B cell (primary cell): Measurements from ENCODE around the gene SPACA9. TPM values are rescaled to one million over a fixed set of nuclear protein-coding genes. Genes with fewer than 3 reads are reported as not detected.

Experiments
- ATAC-seq: fragments of 200-7000 bp; cut with Tn5 transposase; one replicate; pipeline ENCODE4 v1.10.0; 2021; ENCODE audit warnings: low read depth, mild to moderate bottlenecking, moderate number of reproducible peaks, moderate library complexity
- CTCF ChIA-PET: fragments of 350-600 bp; sonication (Branson Sonifier 250); formaldehyde crosslinking; loops from one replicate; lab custom pipeline; 2021; ENCODE audit warnings: antibody characterized with exemption, inconsistent platforms; lab: Charles Lee
- POLR2A ChIA-PET: fragments of 350-600 bp; sonication (Branson Sonifier 250); formaldehyde crosslinking; loops from one replicate; lab custom pipeline; 2021; ENCODE audit warnings: antibody characterized with exemption; lab: Charles Lee
- DNase-seq: peaks from one replicate; pipeline ENCODE4 v3.0.0; 2013
- H2AFZ ChIP-seq: 2 replicates; pipeline ENCODE4 v1.6.1; 2012; ENCODE audit warnings: mild to moderate bottlenecking, low read depth, low read length; ENCODE audit not compliant: insufficient read depth, poor library complexity, severe bottlenecking
- H3K27ac ChIP-seq, 2 donors: 1 replicate in 1 of 2; 2 replicates in 1 of 2; pipeline ENCODE4 v1.5.1; 2012 to 2013; ENCODE audit warnings: low read length in 2 of 2, mild to moderate bottlenecking in 2 of 2, moderate library complexity in 1 of 2
- H3K27me3 ChIP-seq, 4 experiments: fragments of 200-600 bp in 1 of 4; sonication (generic) in 1 of 4; replicated peaks in 1 of 4; 1 replicate in 2 of 4; 2 replicates in 2 of 4; pipeline versions ENCODE4 v1.6.1 to v1.7.0; 2013 to 2016; ENCODE audit warnings: low read length in 3 of 4, mild to moderate bottlenecking in 2 of 4, mixed read lengths in 1 of 4, moderate library complexity in 1 of 4; ENCODE audit not compliant: insufficient read depth in 4 of 4, control insufficient read depth in 3 of 4; ENCODE audit errors: control extremely low read depth in 1 of 4
- H3K36me3 ChIP-seq, 2 experiments: replicated peaks in 1 of 2; 1 replicate in 1 of 2; 2 replicates in 1 of 2; pipeline versions ENCODE4 v1.6.1 to v1.7.1; 2013; ENCODE audit warnings: low read length in 1 of 2; ENCODE audit not compliant: insufficient read depth in 2 of 2, control insufficient read depth in 1 of 2; ENCODE audit errors: control extremely low read depth in 1 of 2, extremely low read depth in 1 of 2
- H3K4me1 ChIP-seq, 2 donors: fragments of 200-600 bp in 1 of 2; sonication (generic) in 1 of 2; 1 replicate in 1 of 2; 2 replicates in 1 of 2; pipeline versions ENCODE4 v1.5.1 to v1.6.1; 2013 to 2017; ENCODE audit warnings: low read length in 2 of 2; ENCODE audit not compliant: control insufficient read depth in 2 of 2, insufficient read depth in 2 of 2
- H3K4me2 ChIP-seq: replicated peaks from 2 replicates; pipeline ENCODE3; 2012; ENCODE audit warnings: mild to moderate bottlenecking, low read depth, low read length; ENCODE audit not compliant: poor library complexity, severe bottlenecking
- H3K4me3 ChIP-seq, 5 experiments: fragments of 200-600 bp in 1 of 5; sonication (generic) in 1 of 5; 1 replicate in 3 of 5; 2 replicates in 2 of 5; pipeline versions ENCODE4 v1.5.1 to v1.7.0; 2011 to 2016; ENCODE audit warnings: low read length in 4 of 5, mild to moderate bottlenecking in 4 of 5, low read depth in 2 of 5, control low read depth in 1 of 5, moderate library complexity in 1 of 5; ENCODE audit not compliant: insufficient read depth in 1 of 5; ENCODE audit errors: control extremely low read depth in 1 of 5, extremely low read depth in 1 of 5
- H3K79me2 ChIP-seq: fragments of 200-600 bp; sonication (generic); one replicate; pipeline ENCODE4 v1.6.0; 2016; ENCODE audit warnings: low read length; ENCODE audit not compliant: control insufficient read depth, insufficient read depth
- H3K9ac ChIP-seq: fragments of 200-600 bp; sonication (generic); 2 replicates; pipeline ENCODE4 v1.6.1; 2017; ENCODE audit warnings: mild to moderate bottlenecking, low read length, moderate library complexity
- H3K9me3 ChIP-seq, 3 donors: one replicate each; pipeline versions ENCODE4 v1.6.1 to v1.7.1; 2013; ENCODE audit warnings: low read length in 2 of 3; ENCODE audit not compliant: control insufficient read depth in 2 of 3, insufficient read depth in 1 of 3; ENCODE audit errors: control extremely low read depth in 1 of 3
- H4K20me1 ChIP-seq: 2 replicates; pipeline ENCODE4 v1.6.0; 2012; ENCODE audit warnings: mild to moderate bottlenecking, low read length; ENCODE audit not compliant: insufficient read depth, control insufficient read depth, poor library complexity, severe bottlenecking
- H3K27ac Mint-ChIP-seq: one replicate; pipeline ENCODE4 v1.8.0; 2021; ENCODE audit warnings: mixed read lengths
- H3K27me3 Mint-ChIP-seq: one replicate; pipeline ENCODE4 v1.8.0; 2021; ENCODE audit warnings: mixed read lengths
- H3K4me1 Mint-ChIP-seq: one replicate; pipeline ENCODE4 v1.8.0; 2021; ENCODE audit warnings: mixed read lengths
- H3K4me3 Mint-ChIP-seq: one replicate; pipeline ENCODE4 v1.8.0; 2021; ENCODE audit warnings: mixed read lengths
- H3K9me3 Mint-ChIP-seq: one replicate; pipeline ENCODE4 v1.8.0; 2022; ENCODE audit warnings: mixed read lengths; ENCODE audit not compliant: insufficient read depth
- CTCF ChIP-seq: fragments of 200-600 bp; IDR thresholded peaks from one replicate; pipeline ENCODE4 v1.8.0; 2022; ENCODE audit warnings: antibody characterized with exemption, mild to moderate bottlenecking
- EZH2 ChIP-seq: IDR thresholded peaks from 2 replicates; pipeline ENCODE4 v1.6.1; 2012; ENCODE audit warnings: borderline replicate concordance, low read depth, mild to moderate bottlenecking, moderate library complexity, low read length; ENCODE audit not compliant: insufficient read depth, poor library complexity, severe bottlenecking
- WGBS: methylation state at CpG from one replicate; pipeline ENCODE4 v1.1.5; 2013; ENCODE audit warnings: missing lambda C conversion rate; ENCODE audit not compliant: insufficient coverage; 5-methylcytosine and 5-hydroxymethylcytosine counted together
- intact Hi-C: fragments of 100-400 bp; cut with micrococcal nuclease; formaldehyde crosslinking; loops from one replicate; pipeline ENCODE4 v1.10.0; 2022
- polyA plus RNA-seq: library from polyadenylated mRNA; depleted of rRNA; stranded (reverse); fragments of >200 nt; gene quantifications from 2 replicates; pipeline ENCODE4 v1.2.3, GENCODE V29; 2012
- total RNA-seq, 2 donors: library from RNA; stranded (reverse); fragments of 120-200 nt in 1 of 2; gene quantifications; 1 replicate in 1 of 2; 2 replicates in 1 of 2; pipeline versions ENCODE4 v1.2.3 to v1.2.4, GENCODE V29; 2013 to 2022

The SPACA9 gene
- total and polyA plus RNA-seq, 2 donors (not counting 1 experiment from before 2014, with no cell fraction given): 2.8 to 4.5 TPM

- Mint-ChIP-seq H3K9me3 (no peaks in the 10 kb centered on the region), H3K4me3 (peak overlapping the region; percentile 65), H3K27me3 (no peaks in the 10 kb centered on the region), H3K27ac (peak overlapping the region; percentile 4), H3K4me1 (peaks cover 21% of the 10 kb centered on the region)
- DNase-seq: no peak
- ChIA-PET POLR2A (no interaction called here), CTCF (interaction anchor here (2.0 kb wide), 1 partner anchor 46 kb away, joined by 4 read pairs; no protein-coding TSS in a partner anchor)
- peak overlapping the region in 3 of 5 experiments; percentile 15 to 51 (median 47) for H3K4me3 ChIP-seq
- intact Hi-C loops: no loop called here
- H3K27ac ChIP-seq: no peak overlapping the region
- H3K4me2 ChIP-seq: peak overlapping the region; percentile 61
- ATAC-seq: peak; percentile 31
- no peaks in the 10 kb centered on the region for H4K20me1 ChIP-seq
- peak overlapping the region; percentile 15 for H2AFZ ChIP-seq
- H3K79me2 ChIP-seq: no peaks in the 10 kb centered on the region
- peaks cover 13 to 31% of the 10 kb centered on the region in 2 donors for H3K4me1 ChIP-seq
- TF ChIP-seq CTCF (no peak), EZH2 (no peak)
- no peaks in the 10 kb centered on the region for H3K9me3 ChIP-seq
- H3K9ac ChIP-seq: peak overlapping the region; percentile 39
- H3K36me3 ChIP-seq: no peaks in the 10 kb centered on the region
- WGBS: 63% methylated on average over 10 of the region's 10 CpGs
- no peaks in the 10 kb centered on the region for H3K27me3 ChIP-seq
Measured at GRCh38 chr9:132854832-132855231, 23.9 kb upstream of the SPACA9 start.

GRCh38 chr9:132855904-132856303, 22.8 kb upstream of the SPACA9 start:
- WGBS: 89% methylated on average over 2 of the region's 5 CpGs
- Mint-ChIP-seq H3K9me3 (no peaks in the 10 kb centered on the region), H3K4me3 (no peak overlapping the region), H3K27me3 (no peaks in the 10 kb centered on the region), H3K4me1 (peaks cover 18% of the 10 kb centered on the region), H3K27ac (no peak overlapping the region)
- H3K4me2 ChIP-seq: no peak overlapping the region
- no peaks in the 10 kb centered on the region for H3K9me3 ChIP-seq
- ChIA-PET POLR2A (no interaction called here), CTCF (no interaction called here)
- H3K4me1 ChIP-seq: peaks cover 13 to 27% of the 10 kb centered on the region in 2 donors
- no peak overlapping the region for H3K4me3 ChIP-seq
- H2AFZ ChIP-seq: no peak overlapping the region
- no peaks in the 10 kb centered on the region for H3K27me3 ChIP-seq
- no peaks in the 10 kb centered on the region for H4K20me1 ChIP-seq
- no peak overlapping the region for H3K27ac ChIP-seq
- DNase-seq: no peak
- ATAC-seq: no peak
- no peaks in the 10 kb centered on the region for H3K36me3 ChIP-seq
- no peaks in the 10 kb centered on the region for H3K79me2 ChIP-seq
- TF ChIP-seq EZH2 (no peak), CTCF (no peak)
- no peak overlapping the region for H3K9ac ChIP-seq
- intact Hi-C loops: no loop called here
